ENCODE data around the gene LRRC23. TPM values are rescaled to one million over a fixed set of nuclear protein-coding genes. Genes with fewer than 3 reads are reported as not detected.
"Not testable (repeated sequence)": the region's sequence is repeated elsewhere in the genome, so short reads cannot be mapped to it uniquely, and the experiment has no call there.

The LRRC23 gene
- total RNA-seq, 1 donor from 2014 or later, result 8.6 TPM

DNA sequence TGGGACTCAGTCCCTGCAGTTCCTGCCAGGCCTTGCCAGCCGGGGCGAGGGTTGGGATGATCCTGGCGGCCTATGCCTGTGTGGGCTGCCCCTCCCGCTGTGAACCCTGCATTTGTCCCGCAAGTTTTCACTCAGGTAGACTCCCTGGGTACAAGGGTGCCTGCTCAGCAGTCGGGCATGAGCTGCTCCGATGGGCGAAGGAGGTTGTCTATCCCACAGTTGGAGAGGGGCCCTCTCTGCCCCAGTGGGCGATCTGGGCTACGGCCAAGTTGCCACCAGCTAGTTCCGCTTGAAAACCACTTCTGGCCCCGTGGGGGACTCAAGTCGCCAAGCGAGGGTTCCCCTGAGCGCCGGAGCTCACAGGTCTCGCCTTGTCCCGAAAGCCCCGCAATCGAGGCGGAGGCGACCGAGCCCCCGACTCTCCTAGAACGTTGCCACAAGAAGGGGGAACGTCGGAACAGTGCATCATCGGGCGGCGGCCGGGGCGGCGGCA, 37.7 kb upstream of the LRRC23 start:
- intact Hi-C loops (cut with DNase I), result loop anchor here (5.0 kb wide), 1 partner anchor 60 kb away; the partner anchor contains the start of gene ATN1
- H3K4me1 ChIP-seq, result peaks cover 46% of the 10 kb centered on the region
- H3K36me3 ChIP-seq, result peaks cover 0 to 47% of the 10 kb centered on the region in 2 donors
- DNase-seq (ENCODE audit: extremely low spot score in 2 of 2), result no peak
- H3K27ac ChIP-seq, result peak overlapping the region; percentile 93
- TF ChIP-seq, protein P1, sequence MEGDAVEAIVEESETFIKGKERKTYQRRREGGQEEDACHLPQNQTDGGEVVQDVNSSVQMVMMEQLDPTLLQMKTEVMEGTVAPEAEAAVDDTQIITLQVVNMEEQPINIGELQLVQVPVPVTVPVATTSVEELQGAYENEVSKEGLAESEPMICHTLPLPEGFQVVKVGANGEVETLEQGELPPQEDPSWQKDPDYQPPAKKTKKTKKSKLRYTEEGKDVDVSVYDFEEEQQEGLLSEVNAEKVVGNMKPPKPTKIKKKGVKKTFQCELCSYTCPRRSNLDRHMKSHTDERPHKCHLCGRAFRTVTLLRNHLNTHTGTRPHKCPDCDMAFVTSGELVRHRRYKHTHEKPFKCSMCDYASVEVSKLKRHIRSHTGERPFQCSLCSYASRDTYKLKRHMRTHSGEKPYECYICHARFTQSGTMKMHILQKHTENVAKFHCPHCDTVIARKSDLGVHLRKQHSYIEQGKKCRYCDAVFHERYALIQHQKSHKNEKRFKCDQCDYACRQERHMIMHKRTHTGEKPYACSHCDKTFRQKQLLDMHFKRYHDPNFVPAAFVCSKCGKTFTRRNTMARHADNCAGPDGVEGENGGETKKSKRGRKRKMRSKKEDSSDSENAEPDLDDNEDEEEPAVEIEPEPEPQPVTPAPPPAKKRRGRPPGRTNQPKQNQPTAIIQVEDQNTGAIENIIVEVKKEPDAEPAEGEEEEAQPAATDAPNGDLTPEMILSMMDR (IDR thresholded peaks at IDR 0.05), result no peak
- TF ChIP-seq POLR2AphosphoS5 (IDR thresholded peaks at IDR 0.05; ENCODE audit: insufficient read depth in 1 of 2, low read depth in 1 of 2) (no peak), POLR2A (IDR thresholded peaks at IDR 0.05) (no peak)
- peak overlapping the region; percentile 92 to 99 for H3K4me3 ChIP-seq
- no peaks in the 10 kb centered on the region for H3K9me3 ChIP-seq
- H3K27me3 ChIP-seq, result no peaks in the 10 kb centered on the region

DNA sequence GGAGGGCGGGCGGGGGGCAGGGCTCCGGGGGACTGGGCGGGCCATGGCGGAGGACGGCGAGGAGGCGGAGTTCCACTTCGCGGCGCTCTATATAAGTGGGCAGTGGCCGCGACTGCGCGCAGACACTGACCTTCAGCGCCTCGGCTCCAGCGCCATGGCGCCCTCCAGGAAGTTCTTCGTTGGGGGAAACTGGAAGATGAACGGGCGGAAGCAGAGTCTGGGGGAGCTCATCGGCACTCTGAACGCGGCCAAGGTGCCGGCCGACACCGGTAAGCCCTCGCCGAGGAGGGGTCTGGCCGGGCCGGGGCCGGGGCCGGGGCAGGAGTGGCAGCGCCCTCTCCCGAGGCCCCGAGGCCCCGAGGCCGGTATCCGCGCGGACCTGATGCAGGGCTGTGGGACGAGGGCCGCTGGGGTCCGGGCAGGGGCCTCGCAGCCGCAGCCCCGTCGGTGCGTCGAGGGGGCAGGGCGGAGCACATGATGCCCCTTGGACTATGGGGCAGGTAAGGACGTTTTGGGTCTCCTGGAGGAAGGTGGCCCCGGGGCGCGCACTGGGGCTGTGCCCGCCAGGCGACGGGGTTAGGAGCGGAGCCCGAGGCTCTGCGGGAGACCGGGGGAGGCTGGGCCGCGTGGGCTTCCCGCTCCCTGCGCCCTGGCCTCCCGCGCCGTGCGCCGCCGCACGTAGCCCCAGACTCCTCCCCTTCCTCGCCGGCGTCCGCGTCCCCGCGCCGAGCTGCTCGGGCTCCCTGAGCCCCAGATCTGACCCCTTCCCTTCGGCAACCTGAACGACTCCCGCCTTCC, 37.0 kb upstream of the LRRC23 start, which contains the start of gene TPI1:
TSS of gene TPI1 (plus strand) at position 119 of the 798 bp plus-strand sequence. CDS start at position 155, 36 bp downstream.
- H3K4me3 ChIP-seq, result peak within 1 kb of the TSS; percentile 92 to 99
- H3K4me1 ChIP-seq, result peaks cover 49% of the 10 kb centered on the region
- H3K36me3 ChIP-seq, result peaks cover 0 to 40% of the 10 kb centered on the region in 2 donors
- TF ChIP-seq, protein P1 (IDR thresholded peaks at IDR 0.05), result peak; percentile 8 to 22 (median 17)
- peak in 1 of 2 donors; percentile 97 for TF ChIP-seq POLR2AphosphoS5 (IDR thresholded peaks at IDR 0.05; ENCODE audit: insufficient read depth in 1 of 2, low read depth in 1 of 2)
- TF ChIP-seq POLR2A (IDR thresholded peaks at IDR 0.05), result peak in 1 of 2 donors; percentile 97
- H3K27ac ChIP-seq, result peak within 1 kb of the TSS; percentile 93
- no peaks in the 10 kb centered on the region for H3K9me3 ChIP-seq
- DNase-seq (ENCODE audit: extremely low spot score in 2 of 2), result no peak
- H3K27me3 ChIP-seq, result no peaks in the 10 kb centered on the region
- intact Hi-C loops (cut with DNase I), result loop anchor here (5.0 kb wide), 1 partner anchor 60 kb away; the partner anchor contains the start of gene ATN1

DNA sequence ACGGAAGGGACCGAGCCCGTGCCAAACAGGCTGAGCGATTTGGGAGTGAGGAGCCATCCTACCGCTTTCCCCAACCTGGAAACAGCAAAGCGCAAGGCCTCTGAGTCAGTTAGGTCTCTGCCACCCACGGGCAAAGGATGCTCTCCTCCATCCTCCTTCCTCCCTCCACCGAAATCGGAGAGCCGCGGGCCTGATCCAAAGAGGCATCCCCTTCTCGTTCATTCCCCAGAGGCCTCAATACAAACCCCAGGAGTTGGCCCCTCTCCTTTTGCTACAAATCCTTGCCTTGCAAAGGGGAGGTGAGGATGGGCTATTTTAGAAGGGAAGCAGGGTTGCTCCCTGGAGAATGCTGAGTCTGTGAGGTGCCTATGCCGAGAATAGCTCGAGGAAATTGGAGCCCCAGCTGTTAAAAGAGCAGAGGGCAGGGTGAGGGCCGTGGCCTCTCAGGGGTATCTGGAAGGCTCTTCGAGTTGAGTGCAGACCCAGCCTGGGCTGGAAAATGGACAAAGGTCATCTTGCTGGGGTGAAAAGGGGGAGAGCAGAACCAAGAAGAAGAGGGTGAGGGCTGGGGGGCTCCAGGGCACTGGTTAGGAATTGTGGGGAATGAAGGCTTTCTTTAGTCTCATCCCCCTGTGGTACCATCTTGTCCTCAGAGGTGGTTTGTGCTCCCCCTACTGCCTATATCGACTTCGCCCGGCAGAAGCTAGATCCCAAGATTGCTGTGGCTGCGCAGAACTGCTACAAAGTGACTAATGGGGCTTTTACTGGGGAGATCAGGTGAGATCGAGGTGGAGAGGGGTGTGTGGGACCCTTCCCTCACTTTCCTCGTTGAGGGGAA, 36.2 kb upstream of the LRRC23 start:
- Histone ChIP-seq H3K9me3 (no peaks in the 10 kb centered on the region), H3K27ac (peak overlapping the region; percentile 93), H3K36me3 (peaks cover 0 to 32% of the 10 kb centered on the region in 2 donors), H3K4me3 (peak overlapping the region; percentile 92 to 99), H3K27me3 (no peaks in the 10 kb centered on the region), H3K4me1 (peaks cover 49% of the 10 kb centered on the region)
- intact Hi-C loops (cut with DNase I), result loop anchor here (5.0 kb wide), 1 partner anchor 59 kb away; the partner anchor contains the start of gene ATN1
- no peak for DNase-seq (ENCODE audit: extremely low spot score in 2 of 2)
- no peak for TF ChIP-seq POLR2AphosphoS5 (IDR thresholded peaks at IDR 0.05; ENCODE audit: insufficient read depth in 1 of 2, low read depth in 1 of 2)
- TF ChIP-seq, protein P1 (IDR thresholded peaks at IDR 0.05), result no peak
- TF ChIP-seq POLR2A (IDR thresholded peaks at IDR 0.05), result no peak

DNA sequence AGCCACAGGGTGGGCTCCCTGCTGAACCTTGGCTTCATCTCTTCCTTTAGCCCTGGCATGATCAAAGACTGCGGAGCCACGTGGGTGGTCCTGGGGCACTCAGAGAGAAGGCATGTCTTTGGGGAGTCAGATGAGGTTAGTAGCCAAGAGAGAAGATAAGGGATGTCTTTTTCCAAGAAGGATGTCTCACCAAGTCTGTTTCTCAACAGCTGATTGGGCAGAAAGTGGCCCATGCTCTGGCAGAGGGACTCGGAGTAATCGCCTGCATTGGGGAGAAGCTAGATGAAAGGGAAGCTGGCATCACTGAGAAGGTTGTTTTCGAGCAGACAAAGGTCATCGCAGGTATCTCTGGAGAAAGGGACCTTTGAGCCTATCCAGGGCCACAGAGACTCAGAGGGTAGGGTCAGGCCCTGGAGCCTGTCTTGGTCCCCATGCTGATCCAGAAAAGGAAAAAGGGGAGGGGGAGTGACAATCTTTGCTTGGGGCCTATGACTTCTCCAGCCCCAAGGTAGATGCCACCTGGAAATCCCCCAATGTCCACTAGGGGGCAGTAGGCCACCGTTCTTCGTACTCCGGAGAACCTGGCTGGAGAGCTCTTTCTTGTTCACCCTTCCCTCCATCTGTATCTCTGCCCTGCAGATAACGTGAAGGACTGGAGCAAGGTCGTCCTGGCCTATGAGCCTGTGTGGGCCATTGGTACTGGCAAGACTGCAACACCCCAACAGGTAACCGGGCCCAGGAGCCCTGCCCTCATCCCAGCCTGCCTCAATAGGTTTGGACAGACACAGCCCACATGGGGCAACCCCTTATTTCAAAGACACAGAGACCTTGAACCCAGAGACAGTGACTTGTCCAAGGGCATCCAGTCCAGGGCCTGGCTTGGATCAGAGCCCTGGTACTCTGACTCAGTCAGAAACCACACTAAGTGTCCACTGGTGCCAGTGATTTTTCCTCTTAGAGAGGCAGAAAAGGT, 35.3 kb upstream of the LRRC23 start:
- Histone ChIP-seq H3K27me3 (no peaks in the 10 kb centered on the region), H3K4me3 (peak overlapping the region; percentile 92 to 99), H3K9me3 (no peaks in the 10 kb centered on the region), H3K27ac (peak overlapping the region; percentile 93), H3K36me3 (peaks cover 0 to 24% of the 10 kb centered on the region in 2 donors), H3K4me1 (peaks cover 49% of the 10 kb centered on the region)
- TF ChIP-seq, protein P1 (IDR thresholded peaks at IDR 0.05), result peak; percentile 79 to 90 (median 88)
- TF ChIP-seq POLR2A (IDR thresholded peaks at IDR 0.05) (no peak), POLR2AphosphoS5 (IDR thresholded peaks at IDR 0.05; ENCODE audit: insufficient read depth in 1 of 2, low read depth in 1 of 2) (peak; percentile 31 to 55)
- no peak for DNase-seq (ENCODE audit: extremely low spot score in 2 of 2)
- intact Hi-C loops (cut with DNase I), result loop anchor here (5.0 kb wide), 1 partner anchor 58 kb away; the partner anchor contains the start of gene ATN1

DNA sequence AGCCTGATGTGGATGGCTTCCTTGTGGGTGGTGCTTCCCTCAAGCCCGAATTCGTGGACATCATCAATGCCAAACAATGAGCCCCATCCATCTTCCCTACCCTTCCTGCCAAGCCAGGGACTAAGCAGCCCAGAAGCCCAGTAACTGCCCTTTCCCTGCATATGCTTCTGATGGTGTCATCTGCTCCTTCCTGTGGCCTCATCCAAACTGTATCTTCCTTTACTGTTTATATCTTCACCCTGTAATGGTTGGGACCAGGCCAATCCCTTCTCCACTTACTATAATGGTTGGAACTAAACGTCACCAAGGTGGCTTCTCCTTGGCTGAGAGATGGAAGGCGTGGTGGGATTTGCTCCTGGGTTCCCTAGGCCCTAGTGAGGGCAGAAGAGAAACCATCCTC, 34.3 kb upstream of the LRRC23 start:
- peaks cover 0 to 15% of the 10 kb centered on the region in 2 donors for H3K36me3 ChIP-seq
- DNase-seq (ENCODE audit: extremely low spot score in 2 of 2); H3K9me3 ChIP-seq; H3K27ac ChIP-seq; intact Hi-C loops (cut with DNase I); H3K27me3 ChIP-seq; H3K4me3 ChIP-seq: not testable (repeated sequence)
- H3K4me1 ChIP-seq, result peaks cover 49% of the 10 kb centered on the region

Data from vagina (tissue), 2 donors.